Suprapubic skin (tissue), 4 donors: ENCODE results near the gene OR8G5. TPM values are rescaled to one million over a fixed set of nuclear protein-coding genes. Genes with fewer than 3 reads are reported as not detected.

Experiments
- DNase-seq, 2 donors: peaks; one replicate each; pipeline ENCODE4 v3.0.0-alpha.2; 2019; ENCODE audit warnings: low spot score in 2 of 2
- H3K27ac ChIP-seq: fragments of 200-600 bp; sonication (generic); one replicate; pipeline ENCODE4 v1.5.1; 2019
- H3K27me3 ChIP-seq: fragments of 200-600 bp; sonication (generic); one replicate; pipeline ENCODE4 v1.5.1; 2019
- H3K36me3 ChIP-seq: fragments of 200-600 bp; sonication (generic); one replicate; pipeline ENCODE4 v1.5.1; 2019
- H3K4me1 ChIP-seq: fragments of 200-600 bp; sonication (generic); one replicate; pipeline ENCODE4 v1.5.1; 2019
- H3K4me3 ChIP-seq: fragments of 200-600 bp; sonication (generic); one replicate; pipeline ENCODE4 v1.5.1; 2019; ENCODE audit warnings: mild to moderate bottlenecking
- H3K9me3 ChIP-seq: fragments of 200-600 bp; sonication (generic); one replicate; pipeline ENCODE4 v1.5.1; 2019
- EP300 ChIP-seq: sonication (generic); formaldehyde crosslinking; IDR thresholded peaks from one replicate; pipeline ENCODE4 v1.6.1; 2017; ENCODE audit warnings: antibody characterized with exemption
- POLR2A ChIP-seq, 2 donors: fragments of 450-650 bp; IDR thresholded peaks; one replicate each; pipeline ENCODE4 v1.6.1; 2017; ENCODE audit warnings: antibody characterized with exemption in 2 of 2, mild to moderate bottlenecking in 2 of 2, moderate library complexity in 2 of 2
- POLR2AphosphoS5 ChIP-seq, 3 donors: sonication (generic); formaldehyde crosslinking; IDR thresholded peaks; one replicate each; pipeline ENCODE4 v1.6.1; 2017; ENCODE audit warnings: antibody characterized with exemption in 3 of 3
- WGBS: methylation state at CpG from one replicate; pipeline ENCODE4 v1.1.5; 2018; 5-methylcytosine and 5-hydroxymethylcytosine counted together
- total RNA-seq, 4 donors: library from RNA; depleted of rRNA; stranded (reverse); fragments of >200 nt; gene quantifications; one replicate each; pipeline ENCODE4 v1.1.0, GENCODE V29; 2016
- TF ChIP-seq, protein P1 (sequence below), 2 donors: fragments of 200-600 bp in 1 of 2; fragments of 450-650 bp in 1 of 2; sonication (generic) in 1 of 2; IDR thresholded peaks; one replicate each; pipeline ENCODE4 v1.5.1; 2016 to 2019; ENCODE audit warnings: antibody characterized with exemption in 2 of 2, mild to moderate bottlenecking in 1 of 2, moderate library complexity in 1 of 2

Gene OR8G5
- total RNA-seq, 4 donors from 2014 or later: not detected

- no peak overlapping the region for H3K4me3 ChIP-seq
- no peaks in the 10 kb centered on the region for H3K4me1 ChIP-seq
- DNase-seq: no peak
- H3K36me3 ChIP-seq: no peaks in the 10 kb centered on the region
- H3K27ac ChIP-seq: no peak overlapping the region
- no peaks in the 10 kb centered on the region for H3K27me3 ChIP-seq
- TF ChIP-seq POLR2AphosphoS5 (IDR thresholded peaks at IDR 0.05) (no peak), EP300 (no peak), POLR2A (IDR thresholded peaks at IDR 0.05) (no peak)
- TF ChIP-seq, protein P1, sequence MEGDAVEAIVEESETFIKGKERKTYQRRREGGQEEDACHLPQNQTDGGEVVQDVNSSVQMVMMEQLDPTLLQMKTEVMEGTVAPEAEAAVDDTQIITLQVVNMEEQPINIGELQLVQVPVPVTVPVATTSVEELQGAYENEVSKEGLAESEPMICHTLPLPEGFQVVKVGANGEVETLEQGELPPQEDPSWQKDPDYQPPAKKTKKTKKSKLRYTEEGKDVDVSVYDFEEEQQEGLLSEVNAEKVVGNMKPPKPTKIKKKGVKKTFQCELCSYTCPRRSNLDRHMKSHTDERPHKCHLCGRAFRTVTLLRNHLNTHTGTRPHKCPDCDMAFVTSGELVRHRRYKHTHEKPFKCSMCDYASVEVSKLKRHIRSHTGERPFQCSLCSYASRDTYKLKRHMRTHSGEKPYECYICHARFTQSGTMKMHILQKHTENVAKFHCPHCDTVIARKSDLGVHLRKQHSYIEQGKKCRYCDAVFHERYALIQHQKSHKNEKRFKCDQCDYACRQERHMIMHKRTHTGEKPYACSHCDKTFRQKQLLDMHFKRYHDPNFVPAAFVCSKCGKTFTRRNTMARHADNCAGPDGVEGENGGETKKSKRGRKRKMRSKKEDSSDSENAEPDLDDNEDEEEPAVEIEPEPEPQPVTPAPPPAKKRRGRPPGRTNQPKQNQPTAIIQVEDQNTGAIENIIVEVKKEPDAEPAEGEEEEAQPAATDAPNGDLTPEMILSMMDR (IDR thresholded peaks at IDR 0.05): no peak
- peaks cover 6% of the 10 kb centered on the region for H3K9me3 ChIP-seq
- WGBS: 70% methylated on average over 2 of the region's 3 CpGs
Measured at GRCh38 chr11:124277207-124277606, 21.0 kb downstream of the OR8G5 start.

DNA sequence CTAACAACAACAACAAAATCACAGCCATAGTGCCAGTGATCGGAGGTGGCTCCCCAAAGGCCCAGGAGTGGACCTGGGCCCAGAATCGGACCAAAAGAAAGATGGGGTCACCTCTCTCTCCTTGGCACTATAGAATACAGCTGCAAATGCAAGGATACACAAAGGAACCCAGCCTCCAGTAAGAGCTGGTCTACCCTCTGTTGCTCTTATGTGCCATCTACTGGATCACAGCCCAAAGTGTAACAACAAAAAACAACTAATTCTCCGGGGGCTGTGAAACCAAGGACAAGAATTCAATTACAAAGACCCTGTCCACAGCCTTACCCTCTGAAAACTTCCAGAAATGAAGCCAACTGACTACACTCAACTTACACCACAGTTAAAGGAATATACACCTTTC lies 21.6 kb downstream of the OR8G5 start:
- TF ChIP-seq EP300: no peak

DNA sequence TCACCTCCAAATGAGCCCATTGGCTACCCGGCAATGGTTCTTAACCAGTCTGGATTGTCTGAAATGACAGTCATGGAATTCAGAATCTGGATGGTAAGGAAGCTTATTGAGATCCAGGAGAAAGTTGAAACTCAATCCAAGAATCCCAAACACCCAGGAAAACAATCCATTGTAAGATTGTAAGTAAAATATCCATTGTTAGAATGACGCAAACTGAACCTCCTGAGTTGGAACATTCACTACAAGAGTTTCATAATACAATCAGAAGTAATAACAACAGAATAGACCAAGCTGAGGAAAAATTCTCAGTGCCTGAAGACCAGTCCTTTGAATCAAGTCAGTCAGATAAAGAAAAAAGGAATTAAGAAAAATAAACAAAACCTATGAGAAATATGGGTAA lies 22.1 kb downstream of the OR8G5 start:
- Histone ChIP-seq H3K27me3 (no peaks in the 10 kb centered on the region), H3K4me3 (no peak overlapping the region), H3K4me1 (no peaks in the 10 kb centered on the region), H3K27ac (no peak overlapping the region), H3K36me3 (no peaks in the 10 kb centered on the region), H3K9me3 (peaks cover 6% of the 10 kb centered on the region)
- WGBS: 44% methylated on average over 2 of the region's 2 CpGs
- DNase-seq: no peak
- TF ChIP-seq, protein P1 (IDR thresholded peaks at IDR 0.05): no peak
- TF ChIP-seq POLR2AphosphoS5 (IDR thresholded peaks at IDR 0.05): no peak
- TF ChIP-seq EP300: no peak
- TF ChIP-seq POLR2A (IDR thresholded peaks at IDR 0.05): no peak

More for the DNA sequence above, 21.6 kb downstream of the OR8G5 start:
- Histone ChIP-seq H3K9me3 (peaks cover 6% of the 10 kb centered on the region), H3K27ac (no peak overlapping the region), H3K27me3 (no peaks in the 10 kb centered on the region), H3K4me1 (no peaks in the 10 kb centered on the region), H3K4me3 (no peak overlapping the region), H3K36me3 (no peaks in the 10 kb centered on the region)
- DNase-seq: no peak
- WGBS: 72% methylated on average over 3 of the region's 3 CpGs

GRCh38 chr11:124285610-124286344 lies 29.6 kb downstream of the OR8G5 start:
- no peak for DNase-seq
- TF ChIP-seq POLR2A (IDR thresholded peaks at IDR 0.05) (no peak), POLR2AphosphoS5 (IDR thresholded peaks at IDR 0.05) (no peak), EP300 (no peak)
- TF ChIP-seq, protein P1 (IDR thresholded peaks at IDR 0.05): no peak
- no peak overlapping the region for H3K27ac ChIP-seq
- WGBS: 56% methylated on average over 3 of the region's 3 CpGs
- H3K27me3 ChIP-seq: no peaks in the 10 kb centered on the region
- no peak overlapping the region for H3K4me3 ChIP-seq
- H3K4me1 ChIP-seq: no peaks in the 10 kb centered on the region
- H3K9me3 ChIP-seq: peaks cover 2% of the 10 kb centered on the region
- no peaks in the 10 kb centered on the region for H3K36me3 ChIP-seq

GRCh38 chr11:124294687-124295086 lies 38.5 kb downstream of the OR8G5 start:
- no peaks in the 10 kb centered on the region for H3K36me3 ChIP-seq
- no peak overlapping the region for H3K27ac ChIP-seq
- TF ChIP-seq, protein P1 (IDR thresholded peaks at IDR 0.05): no peak
- TF ChIP-seq POLR2AphosphoS5 (IDR thresholded peaks at IDR 0.05): no peak
- no peak for TF ChIP-seq EP300
- no peak for TF ChIP-seq POLR2A (IDR thresholded peaks at IDR 0.05)
- DNase-seq: no peak
- no peak overlapping the region for H3K4me3 ChIP-seq
- 57% methylated on average over 1 of the region's 1 CpG for WGBS
- H3K4me1 ChIP-seq: no peaks in the 10 kb centered on the region
- no peaks in the 10 kb centered on the region for H3K9me3 ChIP-seq
- no peaks in the 10 kb centered on the region for H3K27me3 ChIP-seq
